NCI-H524 treated with DMSO at 0.1 percent for 48 hours (cell line): ENCODE measurements around the gene MASP2.
A peak's percentile ranks its signal among the peaks of the same experiment; 100 is the strongest.
"Not testable (repeated sequence)": the region's sequence is repeated elsewhere in the genome, so short reads cannot be mapped to it uniquely, and the experiment has no call there.

ENCODE experiments used
- DNase-seq: peaks from one replicate; lab custom pipeline; 2025; lab: John Stamatoyannopoulos, UW

The MASP2 gene

GRCh38 chr1:11037740-11038182 is 9.3 kb downstream of the MASP2 start:
- peak; percentile 28 for DNase-seq

DNA sequence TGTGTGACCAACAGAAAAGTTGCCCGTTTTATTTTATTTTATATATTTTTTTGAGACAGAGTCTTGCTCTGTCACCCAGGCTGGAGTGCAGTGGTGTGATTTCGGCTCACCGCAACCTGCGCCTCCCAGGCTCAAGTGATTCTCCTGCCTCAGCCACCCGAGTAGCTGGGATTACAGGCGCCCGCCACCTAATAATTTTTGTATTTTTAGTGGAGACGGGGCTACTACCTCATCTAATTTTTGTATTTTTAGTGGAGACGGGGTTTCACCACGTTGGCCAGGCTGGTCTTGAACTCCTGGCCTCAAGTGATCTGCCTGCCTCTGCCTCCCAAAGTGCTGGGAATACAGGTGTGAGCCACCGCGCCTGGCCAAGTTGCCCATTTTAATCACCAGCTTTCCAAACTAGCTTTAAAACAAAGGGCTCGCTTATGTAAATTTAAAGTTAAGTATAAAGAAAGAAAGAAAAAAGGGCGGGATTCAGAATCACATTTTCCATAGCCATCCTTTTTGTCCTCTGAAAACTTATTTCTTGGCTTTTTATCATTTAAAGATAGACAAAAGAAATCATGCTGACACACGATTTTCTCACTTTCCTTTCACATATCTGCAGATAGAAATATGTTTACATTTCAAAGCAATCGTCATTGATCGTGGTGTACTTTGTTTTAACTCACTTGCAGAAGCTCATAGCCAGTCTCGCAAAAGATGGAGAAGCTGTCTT is 9.9 kb downstream of the MASP2 start:
- DNase-seq, result not testable (repeated sequence)

GRCh38 chr1:11031624-11032262 is 15.3 kb downstream of the MASP2 start:
- no peak for DNase-seq

DNA sequence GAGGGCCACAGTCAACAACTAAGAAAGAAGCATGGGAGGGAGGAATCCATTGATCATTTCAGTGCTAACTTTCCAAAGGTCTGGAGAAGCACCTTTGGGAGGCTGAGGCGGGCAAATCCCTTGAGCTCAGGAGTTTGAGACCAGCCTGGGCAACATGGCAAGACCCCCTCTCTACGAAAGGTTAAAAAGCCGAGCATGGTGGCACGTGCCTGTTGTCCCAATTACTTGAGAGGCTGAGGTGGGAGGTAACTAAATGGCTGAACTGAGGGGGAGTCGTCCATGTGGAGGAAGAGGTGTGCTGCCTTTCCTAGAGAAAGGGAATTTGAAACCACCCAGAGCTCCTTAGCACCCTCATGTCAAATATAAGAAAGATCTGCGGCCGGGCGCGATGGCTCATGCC is 16.2 kb downstream of the MASP2 start:
- DNase-seq, result no peak

- DNase-seq, result no peak
Measured at GRCh38 chr1:11028018-11028417, 19.0 kb downstream of the MASP2 start.

DNA sequence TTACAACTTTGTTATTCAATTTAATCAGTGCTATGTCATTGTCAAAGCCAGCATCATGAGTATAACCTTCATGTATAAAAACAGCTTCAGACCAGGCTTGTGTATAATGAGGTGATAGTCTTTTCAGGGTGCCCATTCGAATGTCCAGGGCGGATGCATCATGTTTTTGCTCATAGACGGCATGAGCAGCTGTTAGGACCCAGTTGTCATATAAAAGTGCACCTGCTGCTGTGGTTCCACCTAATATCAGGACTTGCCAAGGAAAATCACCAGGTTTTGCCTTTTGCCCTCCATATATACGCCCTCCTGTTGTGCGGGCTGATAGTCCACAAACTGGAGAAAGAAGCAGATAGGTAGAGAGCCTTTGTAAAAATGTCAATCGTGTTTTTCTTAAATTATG is 19.7 kb downstream of the MASP2 start:
- no peak for DNase-seq

- DNase-seq, result no peak
Measured at GRCh38 chr1:11026903-11027302, 20.1 kb downstream of the MASP2 start.

DNA sequence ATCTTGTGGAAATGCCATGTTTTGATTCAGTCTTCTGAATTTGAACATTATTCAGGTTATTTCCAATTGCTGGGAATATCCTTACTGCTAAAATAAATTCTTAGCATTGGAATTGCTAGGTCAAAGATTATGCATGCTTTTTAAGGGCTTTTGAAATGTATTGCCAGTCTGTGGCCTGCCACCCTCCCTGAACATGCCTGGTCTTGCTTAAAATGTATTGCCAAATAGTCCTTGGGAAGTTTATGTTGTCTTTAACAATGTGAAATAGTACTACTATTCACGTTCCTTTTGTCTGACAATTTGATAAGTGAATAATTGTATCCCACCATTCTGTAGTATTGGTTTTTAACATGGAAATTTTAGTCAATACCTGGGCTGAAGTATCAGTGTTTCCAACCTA is 21.0 kb downstream of the MASP2 start:
- DNase-seq, result no peak

DNA sequence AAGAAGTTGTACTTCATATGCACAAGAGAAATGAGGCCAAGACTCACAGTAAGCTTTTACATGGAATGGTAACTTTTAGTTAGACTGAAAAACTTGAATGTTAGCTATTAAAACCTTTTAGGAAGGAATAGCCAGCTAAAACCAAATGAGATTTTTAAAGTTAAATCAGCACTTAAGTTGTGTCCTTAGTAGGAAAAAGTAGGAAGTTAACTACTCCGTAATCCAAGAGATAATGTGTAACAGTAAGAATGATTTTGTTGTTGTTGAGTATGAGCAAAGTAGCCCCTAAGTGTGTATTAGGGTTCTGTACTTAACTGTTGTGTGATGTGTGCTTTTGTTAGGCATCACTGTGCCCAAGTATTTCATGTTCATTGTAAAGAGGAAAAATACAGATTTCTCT is 21.4 kb downstream of the MASP2 start:
- no peak for DNase-seq

DNA sequence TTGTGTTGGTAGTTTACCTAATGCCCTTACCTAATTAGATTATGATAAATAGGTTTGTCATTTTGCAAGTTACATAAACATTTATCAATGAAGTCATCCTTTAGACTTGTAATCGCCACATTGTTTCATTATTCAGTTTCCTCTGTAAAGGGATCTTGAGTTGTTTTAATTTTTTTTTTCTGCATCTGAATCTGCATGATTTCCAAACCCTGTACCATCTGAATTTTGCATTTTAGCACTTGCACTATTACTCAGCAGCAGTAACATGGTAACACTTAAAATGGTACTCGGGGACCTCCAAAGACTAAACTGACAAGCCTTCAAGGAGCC is 22.2 kb downstream of the MASP2 start:
- no peak for DNase-seq

DNA sequence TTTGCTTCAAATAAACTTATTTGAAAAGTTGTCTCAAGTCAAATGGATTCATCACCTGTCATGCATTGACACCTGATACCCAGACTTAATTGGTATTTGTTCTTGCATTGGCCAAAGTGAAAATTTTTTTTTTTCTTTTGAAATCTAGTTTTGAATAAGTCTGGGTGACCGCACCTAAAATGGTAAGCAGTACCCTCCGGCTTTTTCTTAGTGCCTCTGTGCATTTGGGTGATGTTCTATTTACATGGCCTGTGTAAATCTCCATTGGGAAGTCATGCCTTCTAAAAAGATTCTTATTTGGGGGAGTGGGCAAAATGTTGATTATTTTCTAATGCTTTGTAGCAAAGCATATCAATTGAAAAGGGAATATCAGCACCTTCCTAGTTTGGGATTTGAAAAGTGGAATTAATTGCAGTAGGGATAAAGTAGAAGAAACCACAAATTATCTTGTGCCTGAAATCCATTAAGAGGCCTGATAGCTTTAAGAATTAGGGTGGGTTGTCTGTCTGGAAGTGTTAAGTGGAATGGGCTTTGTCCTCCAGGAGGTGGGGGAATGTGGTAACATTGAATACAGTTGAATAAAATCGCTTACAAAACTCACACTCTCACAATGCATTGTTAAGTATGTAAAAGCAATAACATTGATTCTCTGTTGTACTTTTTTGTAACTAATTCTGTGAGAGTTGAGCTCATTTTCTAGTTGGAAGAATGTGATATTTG is 22.7 kb downstream of the MASP2 start:
- no peak for DNase-seq

- no peak for DNase-seq
Measured at GRCh38 chr1:11023201-11023600, 23.8 kb downstream of the MASP2 start.

- DNase-seq, result no peak
Measured at GRCh38 chr1:11019971-11020370, 27.1 kb downstream of the MASP2 start.

DNA sequence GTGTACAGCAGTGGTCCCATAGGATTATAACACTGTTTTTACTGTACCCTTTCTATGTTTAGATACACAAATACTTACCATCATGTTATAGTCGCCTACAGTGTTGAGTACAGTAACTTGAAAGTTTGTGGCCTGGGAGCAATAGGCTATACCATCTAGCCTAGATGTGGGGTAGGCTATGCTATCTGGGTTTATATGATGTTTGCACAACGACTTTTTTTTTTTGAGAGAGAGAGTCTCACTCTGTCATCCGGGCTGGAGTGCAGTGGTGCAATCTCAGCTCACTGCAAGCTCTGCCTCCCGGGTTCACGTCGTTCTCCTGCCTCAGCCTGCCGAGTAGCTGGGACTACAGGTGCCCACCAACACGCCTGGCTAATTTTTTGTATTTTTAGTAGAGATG is 27.7 kb downstream of the MASP2 start:
- DNase-seq, result not testable (repeated sequence)

DNA sequence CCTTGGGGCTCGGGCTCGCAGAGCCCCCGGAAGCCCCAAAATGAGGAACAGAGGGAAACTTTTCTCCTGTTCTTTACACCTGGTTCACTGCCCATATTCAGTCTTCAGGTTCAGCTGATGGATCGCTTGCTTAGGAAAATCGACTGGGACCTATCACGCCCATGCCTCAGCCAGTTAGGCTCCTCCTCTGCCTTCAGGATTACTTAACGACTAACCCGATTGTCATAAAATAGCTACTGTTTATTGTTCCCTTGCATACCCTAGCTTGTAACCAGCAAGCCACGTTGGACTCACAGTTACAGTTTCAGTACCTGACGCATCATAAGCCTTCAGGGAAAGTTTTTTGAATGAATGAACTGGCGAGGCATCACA is 33.9 kb downstream of the MASP2 start:
- DNase-seq, result no peak

DNA sequence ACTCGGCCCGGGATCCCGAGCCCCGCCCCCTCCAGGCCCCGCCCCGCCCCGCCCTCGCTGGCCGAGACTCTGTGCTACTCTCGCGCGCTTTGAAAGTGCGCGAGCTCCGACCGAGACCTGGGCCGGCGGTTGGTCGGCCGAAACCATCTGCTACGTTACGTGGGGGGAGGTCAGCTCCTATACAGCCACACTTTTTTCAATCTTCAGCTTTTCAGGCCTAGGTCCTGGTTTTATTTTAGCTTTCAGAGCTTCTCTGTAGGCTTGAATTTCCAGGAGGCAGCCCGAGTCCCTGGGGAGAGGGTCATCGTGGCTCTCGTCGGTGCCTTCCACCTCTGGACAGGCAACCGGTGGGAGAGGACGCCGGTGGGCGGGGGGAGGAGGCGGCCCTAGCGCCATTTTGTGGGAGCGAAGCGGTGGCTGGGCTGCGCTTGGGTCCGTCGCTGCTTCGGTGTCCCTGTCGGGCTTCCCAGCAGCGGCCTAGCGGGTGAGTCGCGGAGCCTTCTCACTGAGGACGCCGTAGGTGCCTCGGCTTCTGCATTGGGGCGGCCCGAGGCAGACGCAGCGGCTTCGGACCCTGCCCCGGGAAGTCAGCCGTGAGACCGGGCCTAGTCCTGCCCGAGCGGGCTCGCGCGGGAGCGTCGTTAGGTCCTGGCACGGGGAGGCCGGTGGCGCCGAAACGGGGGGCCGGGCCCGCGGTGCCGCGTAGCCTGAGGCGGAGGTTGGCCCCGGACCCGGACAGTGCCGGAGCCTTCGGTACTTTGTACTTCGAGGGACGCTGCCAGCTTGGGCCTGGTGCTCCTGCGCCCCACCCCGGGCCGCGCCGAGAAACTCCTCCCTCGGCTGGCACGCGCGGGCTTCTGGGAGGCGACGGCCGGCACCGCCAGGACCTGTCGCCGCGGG is 34.5 kb downstream of the MASP2 start, which contains the start of gene TARDBP:
TARDBP (plus strand) TSS at position 395 of the 900 bp plus-strand sequence. CDS start 1,074 bp downstream, outside the sequence.
- DNase-seq, result peak; percentile 10

- no peak for DNase-seq
Measured at GRCh38 chr1:11000526-11000925, 46.5 kb downstream of the MASP2 start.

- DNase-seq, result no peak
Measured at GRCh38 chr1:10996100-10996499, 50.9 kb downstream of the MASP2 start.

DNA sequence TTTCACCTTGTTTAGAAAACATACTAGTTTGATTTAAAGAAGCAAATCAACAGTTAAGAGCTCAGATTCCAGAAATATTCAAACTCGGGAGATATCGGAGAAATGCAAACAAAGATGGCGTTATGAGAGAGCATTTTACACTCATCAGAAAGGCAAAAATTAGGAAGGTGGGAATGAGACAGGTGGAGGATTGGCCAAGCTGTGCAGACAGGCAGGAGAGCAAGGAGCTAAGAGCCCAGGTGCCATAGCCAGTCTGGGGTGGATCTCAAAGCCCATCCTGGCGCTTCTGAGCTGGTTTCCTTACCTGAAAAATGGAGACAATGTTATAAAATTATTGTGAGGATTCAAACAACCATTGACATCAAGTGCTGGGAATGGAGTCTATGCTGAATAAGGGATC is 54.2 kb downstream of the MASP2 start:
- no peak for DNase-seq

DNA sequence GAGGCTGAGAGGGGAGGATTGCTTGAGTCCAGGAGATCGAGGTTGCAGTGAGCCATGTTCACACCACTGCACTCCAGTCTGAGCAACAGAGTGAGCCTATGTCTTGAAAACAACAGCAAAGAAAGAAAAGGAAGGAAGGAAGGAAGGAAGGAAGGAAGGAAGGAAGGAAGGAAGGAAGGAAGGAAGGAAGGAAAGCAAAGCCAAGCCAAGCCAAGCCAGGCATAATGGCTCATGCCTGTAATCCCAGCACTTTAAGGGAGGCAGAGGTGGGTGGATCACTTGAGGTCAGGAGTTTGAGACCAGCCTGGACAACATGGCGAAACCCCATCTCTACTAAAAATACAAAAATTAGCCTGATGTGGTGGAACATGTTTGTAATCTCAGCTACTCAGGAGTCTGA is 55.0 kb downstream of the MASP2 start:
- DNase-seq, result not testable (repeated sequence)

GRCh38 chr1:10990828-10991227 is 56.2 kb downstream of the MASP2 start:
- no peak for DNase-seq

DNA sequence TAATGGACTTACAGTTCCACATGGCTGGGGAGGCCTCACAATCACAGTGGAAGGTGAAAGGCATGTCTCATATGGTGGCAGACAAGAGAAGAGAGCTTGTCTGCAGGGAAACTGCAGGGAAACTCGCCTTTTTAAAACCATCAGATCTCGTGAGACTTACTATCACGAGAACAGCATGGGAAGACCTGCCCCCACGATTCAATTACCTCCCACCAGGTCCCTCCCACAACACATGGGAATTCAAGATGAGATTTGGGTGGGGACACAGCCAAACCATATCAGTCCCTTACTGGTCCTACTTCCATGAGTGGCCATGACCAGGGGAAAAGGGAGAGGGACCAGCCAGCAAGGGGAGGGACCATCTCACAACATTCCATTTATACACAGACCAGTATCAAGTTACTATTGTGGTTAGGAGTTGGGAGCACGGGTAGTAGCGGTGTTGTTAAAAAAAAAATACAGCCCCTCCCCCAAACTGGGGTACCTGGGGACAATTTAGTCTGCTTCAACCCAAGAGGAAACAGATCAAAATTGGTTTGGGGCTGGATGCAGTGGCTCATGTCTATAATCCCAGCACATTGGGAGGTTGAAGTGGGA is 57.0 kb downstream of the MASP2 start:
- not testable (repeated sequence) for DNase-seq
